Measurements from ENCODE around the gene UBL5.
A peak's percentile ranks its signal among the peaks of the same experiment; 100 is the strongest.
"Not testable (repeated sequence)": the region's sequence is repeated elsewhere in the genome, so short reads cannot be mapped to it uniquely, and the experiment has no call there.

UBL5 gene

GRCh38 chr19:9827289-9828238 lies at the start of gene UBL5:
Gene UBL5, plus strand, starts transcription at chr19:9827918. Its CDS starts 420 bp downstream, at chr19:9828338.
- FAIRE-seq = no peak

DNA sequence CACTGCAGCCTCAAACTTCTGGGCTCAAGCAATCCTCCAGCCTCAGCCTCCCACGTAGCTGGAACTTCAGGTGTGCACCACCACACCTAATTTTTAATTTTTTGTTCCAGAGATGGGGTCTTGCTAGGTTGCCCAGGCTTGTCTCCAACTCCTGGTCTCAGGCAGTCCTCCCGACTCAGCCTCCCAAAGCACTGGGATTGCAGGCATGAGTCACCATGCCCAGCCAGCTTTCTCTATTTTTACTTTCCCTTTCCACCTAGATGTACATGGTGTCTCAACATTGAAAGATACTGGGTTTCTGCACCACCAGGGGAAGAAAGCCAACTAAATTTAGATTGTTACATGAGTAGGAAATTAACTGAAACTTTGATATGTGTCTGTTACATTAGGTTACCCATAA lies 45.4 kb upstream of the UBL5 start:
- FAIRE-seq (no peak), DNase-seq (ENCODE audit: low spot score) (no peak)

More at GRCh38 chr19:9827289-9828238, at the start of gene UBL5:
- peak; percentile 87 for DNase-seq (ENCODE audit: low spot score)

- DNase-seq (ENCODE audit: low spot score) = not testable (repeated sequence)
- peak; percentile 71 for FAIRE-seq
Measured at GRCh38 chr19:9784163-9784496, 43.6 kb upstream of the UBL5 start.

DNA sequence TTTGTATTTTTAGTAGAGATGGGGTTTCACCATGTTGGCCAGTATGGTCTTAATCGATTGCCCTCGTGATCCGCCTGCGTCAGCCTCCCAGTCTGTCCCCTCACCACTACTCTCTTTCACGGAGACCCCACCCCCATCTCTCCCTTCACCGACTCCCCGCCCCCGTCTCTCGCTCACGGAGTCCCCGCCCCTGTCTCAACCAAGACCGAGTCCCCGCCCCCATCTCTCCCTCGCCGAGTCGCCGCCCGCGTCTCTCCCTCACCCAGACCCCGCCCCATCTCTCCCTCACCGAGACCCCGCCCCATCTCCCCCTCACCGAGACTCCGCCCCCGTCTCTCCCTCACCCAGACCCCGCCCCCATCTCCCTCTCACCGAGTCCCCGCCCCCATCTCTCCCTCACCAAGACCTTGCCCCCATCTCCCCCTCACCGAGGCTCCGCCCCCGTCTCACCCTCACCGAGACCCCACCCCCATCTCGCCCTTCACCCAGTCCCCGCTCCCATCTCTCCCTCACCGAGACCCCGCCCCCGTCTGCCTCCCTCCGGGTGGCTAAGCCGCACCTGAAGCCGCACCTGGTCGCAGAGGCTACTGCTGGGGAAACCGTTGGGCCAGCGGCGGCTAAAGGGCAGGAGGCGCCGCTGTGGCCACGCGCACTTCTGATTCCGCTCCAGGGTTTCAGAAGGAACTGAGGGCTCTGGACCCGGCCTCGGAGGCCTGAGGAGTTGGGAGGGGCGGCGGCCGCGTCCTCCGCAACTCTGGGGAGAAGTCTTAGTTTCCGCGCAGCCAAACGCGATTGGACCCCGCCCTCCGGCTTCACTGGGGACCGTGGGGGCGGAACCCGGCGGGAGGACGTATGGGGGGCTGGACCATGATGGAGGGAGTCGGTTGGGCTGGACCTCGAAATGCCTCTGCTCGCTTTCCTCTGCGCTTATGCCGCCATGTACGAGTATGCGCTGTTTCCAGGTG lies 42.1 kb upstream of the UBL5 start:
- FAIRE-seq (no peak), DNase-seq (ENCODE audit: low spot score) (peak; percentile 92)

- DNase-seq (ENCODE audit: low spot score) (no peak), FAIRE-seq (no peak)
Measured at GRCh38 chr19:9786342-9786741, 41.4 kb upstream of the UBL5 start.

DNA sequence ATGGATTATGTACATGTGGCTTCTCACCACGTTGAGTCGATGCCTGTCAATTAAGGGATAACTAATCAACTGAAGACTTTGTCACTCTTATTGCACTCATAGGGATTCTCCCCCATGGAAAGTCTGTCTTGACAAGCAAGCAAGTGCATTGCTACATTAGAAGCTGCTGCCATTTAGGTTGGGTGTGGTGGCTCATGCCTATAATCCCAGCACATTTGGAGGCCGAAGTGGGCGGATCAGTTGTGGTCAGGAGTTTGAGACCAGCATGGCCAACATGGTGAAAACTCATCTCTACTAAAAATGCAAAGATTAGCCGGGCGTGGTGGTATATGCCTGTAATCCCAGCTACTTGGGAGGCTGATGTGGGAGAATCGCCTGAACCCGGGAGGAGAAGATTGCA lies 40.9 kb upstream of the UBL5 start:
- DNase-seq (ENCODE audit: low spot score) (no peak), FAIRE-seq (no peak)

- not testable (repeated sequence) for FAIRE-seq; DNase-seq (ENCODE audit: low spot score)
Measured at GRCh38 chr19:9788604-9789003, 39.1 kb upstream of the UBL5 start.

DNA sequence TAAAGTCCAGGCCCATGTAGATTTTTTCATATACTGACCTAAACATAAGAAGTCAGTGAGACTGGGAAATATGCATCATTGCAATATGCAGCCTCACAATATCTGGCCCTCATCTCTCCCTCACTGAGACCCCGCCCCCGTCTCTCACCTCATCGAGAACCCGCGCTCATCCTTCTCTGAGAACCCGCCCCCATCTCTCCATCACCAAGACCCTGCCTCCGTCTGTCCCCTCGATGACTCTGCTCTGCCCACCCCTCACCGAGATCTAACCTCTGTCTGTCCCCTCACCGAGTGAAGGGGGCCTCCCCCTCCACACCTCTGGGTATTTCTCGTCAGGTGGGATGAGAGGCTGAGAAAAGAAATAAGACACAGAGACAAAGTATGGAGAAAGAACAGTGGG lies 38.7 kb upstream of the UBL5 start:
- no peak for DNase-seq (ENCODE audit: low spot score)
- FAIRE-seq = no peak

- FAIRE-seq = not testable (repeated sequence)
Measured at GRCh38 chr19:9789579-9789978, 38.1 kb upstream of the UBL5 start.

DNA sequence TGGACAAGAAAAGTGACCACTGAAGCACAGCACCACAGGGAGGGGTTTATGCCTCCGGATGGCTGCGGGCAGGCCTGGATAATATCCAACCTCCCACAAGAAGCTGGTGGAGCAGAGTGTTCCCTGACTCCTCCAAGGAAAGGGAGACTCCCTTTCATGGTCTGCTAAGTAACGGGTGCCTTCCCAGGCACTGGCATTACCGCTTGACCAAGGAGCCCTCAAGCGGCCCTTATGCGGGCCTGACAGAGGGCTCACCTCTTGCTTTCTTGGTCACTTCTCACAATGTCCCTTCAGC lies 36.7 kb upstream of the UBL5 start:
- not testable (repeated sequence) for FAIRE-seq; DNase-seq (ENCODE audit: low spot score)

More at GRCh38 chr19:9789579-9789978, 38.1 kb upstream of the UBL5 start:
- DNase-seq (ENCODE audit: low spot score) = not testable (repeated sequence)

- DNase-seq (ENCODE audit: low spot score) (peak; percentile 84), FAIRE-seq (peak; percentile 27)
Measured at GRCh38 chr19:9791552-9792205, 36.0 kb upstream of the UBL5 start.

- FAIRE-seq = no peak
Measured at GRCh38 chr19:9792206-9793070, 35.3 kb upstream of the UBL5 start.

DNA sequence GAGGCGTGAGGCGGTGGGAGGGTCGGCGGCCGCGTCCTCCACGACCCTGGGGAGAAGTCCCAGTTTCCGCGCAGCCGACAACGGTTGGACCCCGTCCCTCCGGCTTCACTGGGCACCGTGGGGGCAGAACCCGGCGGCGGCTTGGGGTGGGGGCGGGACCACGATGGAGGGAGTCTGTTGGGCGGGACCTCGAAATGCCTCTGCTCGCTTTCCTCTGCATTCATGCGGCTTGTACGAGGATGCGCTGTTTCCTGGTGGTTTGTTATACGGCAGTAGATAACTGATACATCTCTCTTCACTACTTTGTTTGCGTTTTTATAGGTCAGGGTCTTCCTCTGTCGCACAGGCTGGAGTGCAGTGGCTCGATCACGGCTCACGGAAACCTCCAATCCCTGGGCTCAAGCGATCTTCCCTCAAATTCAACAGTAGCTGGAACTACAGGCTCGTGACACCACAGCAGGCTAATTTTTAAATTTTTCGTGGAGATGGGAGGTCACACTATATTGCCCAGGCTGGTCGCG lies 34.6 kb upstream of the UBL5 start:
- no peak for FAIRE-seq

More at GRCh38 chr19:9792206-9793070, 35.3 kb upstream of the UBL5 start:
- peak; percentile 75 for DNase-seq (ENCODE audit: low spot score)

GRCh38 chr19:9796113-9796773 lies 31.5 kb upstream of the UBL5 start:
- DNase-seq (ENCODE audit: low spot score) (peak; percentile 47), FAIRE-seq (no peak)

More for the DNA sequence above, 34.6 kb upstream of the UBL5 start:
- DNase-seq (ENCODE audit: low spot score) = no peak

DNA sequence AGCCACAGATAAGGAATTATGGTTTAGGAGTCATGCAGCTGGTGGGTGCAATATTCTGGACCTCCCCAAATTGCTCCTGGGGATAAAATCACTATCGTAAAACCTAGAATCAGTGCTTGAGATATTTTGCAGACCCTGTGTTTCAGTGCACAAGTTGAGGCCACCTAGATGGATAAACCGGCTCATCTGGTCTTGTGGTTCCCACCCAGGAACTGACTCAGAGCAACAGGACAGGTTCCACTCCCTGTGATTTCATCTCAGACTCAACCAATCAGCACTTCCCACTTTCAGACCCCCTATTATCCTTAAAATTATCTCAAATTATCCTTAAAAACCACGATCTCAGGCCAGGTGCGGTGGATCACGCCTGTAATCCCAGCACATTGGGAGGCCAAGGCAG lies 29.8 kb upstream of the UBL5 start:
- FAIRE-seq = no peak
- no peak for DNase-seq (ENCODE audit: low spot score)

GRCh38 chr19:9799162-9799561 lies 28.6 kb upstream of the UBL5 start:
- DNase-seq (ENCODE audit: low spot score) = no peak
- FAIRE-seq = no peak

DNA sequence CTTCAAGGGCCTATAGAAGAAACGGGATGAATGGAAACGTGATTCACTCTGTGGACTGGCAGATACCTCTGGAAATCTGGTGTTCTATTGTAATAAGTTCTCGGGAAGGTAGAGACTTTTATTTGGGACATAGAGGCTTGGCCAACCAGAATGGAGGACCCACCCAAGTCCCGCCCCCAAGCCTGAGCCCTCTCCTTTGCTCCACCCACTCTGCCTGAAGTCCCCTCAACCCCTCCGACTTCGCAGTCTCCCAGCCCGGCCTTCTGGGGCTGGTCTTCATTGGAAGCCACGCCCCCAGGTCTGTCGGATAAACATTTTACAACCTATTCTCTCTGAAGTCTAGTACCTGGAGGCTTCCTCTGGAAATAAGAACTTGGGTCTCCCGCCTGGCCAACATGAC lies 25.7 kb upstream of the UBL5 start:
- no peak for DNase-seq (ENCODE audit: low spot score)

GRCh38 chr19:9806803-9807202 lies 20.9 kb upstream of the UBL5 start:
- no peak for DNase-seq (ENCODE audit: low spot score)
- no peak for FAIRE-seq

More for the DNA sequence above, 25.7 kb upstream of the UBL5 start:
- FAIRE-seq = no peak

Measured in urothelium cell line (cell line).